ENCODE results near the gene ZNF280B.

DNA sequence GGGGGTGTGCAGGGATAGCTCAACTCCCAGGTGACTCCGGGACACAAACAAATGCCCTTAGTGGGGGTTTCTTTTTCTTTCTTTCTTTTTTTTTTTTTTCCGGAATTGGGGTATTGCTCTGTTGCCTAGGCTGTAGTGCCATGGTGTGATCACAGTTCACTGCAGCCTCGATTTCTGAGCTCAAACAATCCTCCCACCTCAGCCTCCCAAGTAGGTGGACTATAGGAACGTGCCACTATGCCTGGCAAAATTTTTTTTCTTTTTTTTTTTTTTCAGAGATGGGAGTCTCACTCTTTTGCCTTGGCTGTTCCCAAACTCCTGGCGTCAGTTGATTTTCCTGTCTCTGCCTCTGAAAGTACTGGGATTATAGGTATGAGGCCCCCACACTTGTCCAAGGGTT, 25.3 kb upstream of the ZNF280B start:
- TF ChIP-seq L3MBTL2 (conservative IDR thresholded peaks at IDR 0.05) (no peak), ELF4 (IDR thresholded peaks at IDR 0.05) (no peak), FOXA1 (IDR thresholded peaks at IDR 0.05) (no peak), FOXM1 (IDR thresholded peaks at IDR 0.05; ENCODE audit: borderline replicate concordance) (no peak), NFRKB (IDR thresholded peaks at IDR 0.05) (no peak), SP1 (IDR thresholded peaks at IDR 0.05) (no peak), HDGF (IDR thresholded peaks at IDR 0.05; ENCODE audit: borderline replicate concordance) (no peak)

Measured in HEK293T (cell line).